Purkinje cell (primary cell): ENCODE results near the gene ZGRF1. TPM values are rescaled to one million over a fixed set of nuclear protein-coding genes. Genes with fewer than 3 reads are reported as not detected.

Source experiments
- polyA plus RNA-seq: library from polyadenylated mRNA; unstranded; fragments of >200 nt; fragmentation: Nextera tagmentation; gene quantifications from 2 replicates; pipeline ENCODE4 v1.2.1, GENCODE V29; 2014

The ZGRF1 gene
- 1.7 and 7.7 TPM in 2 replicates for polyA plus RNA-seq

GRCh38 chr4:112636688-112637551, at the start of gene ZGRF1, which contains the start of gene LARP7:
TSS of gene ZGRF1 (minus strand) at chr4:112636909. CDS start at chr4:112633176, 3,733 bp downstream.
TSS of gene LARP7 (plus strand) at chr4:112637143. CDS start at chr4:112644670, 7,527 bp downstream.

GRCh38 chr4:112516066-112516470, 120.6 kb downstream of the ZGRF1 start, which contains the start of gene NEUROG2:
TSS of gene NEUROG2 (minus strand) at chr4:112516180. CDS start at chr4:112515475, 705 bp downstream.

Other genes starting within 250 kb of the ZGRF1 start
- gene NEUROG2, start 120.7 kb downstream of the ZGRF1 start, polyA plus RNA-seq: not detected in 2 replicates
- 73.2 and 81.2 TPM in 2 replicates for gene LARP7, start 234 bp upstream of the ZGRF1 start, polyA plus RNA-seq